Kidney (tissue), 14 donors: ENCODE measurements around the gene ATP11A. TPM values are rescaled to one million over a fixed set of nuclear protein-coding genes. Genes with fewer than 3 reads are reported as not detected.

Source experiments
- DNase-seq, 5 donors: peaks; one replicate each; pipeline ENCODE4 v3.0.0-alpha.2; 2013 to 2020
- FAIRE-seq: peaks from 2 replicates; lab custom pipeline; 2012; peaks lifted over from hg19 to GRCh38; lab: Jason Lieb, UNC
- H3K27ac ChIP-seq, 2 donors: one replicate each; pipeline ENCODE4 v1.7.0; 2013; ENCODE audit warnings: low read depth in 2 of 2, low read length in 2 of 2, inconsistent platforms in 1 of 2
- H3K27me3 ChIP-seq: one replicate; pipeline ENCODE4 v1.7.1; 2013; ENCODE audit warnings: low read length, inconsistent platforms; ENCODE audit not compliant: control insufficient read depth, insufficient read depth
- H3K36me3 ChIP-seq, 3 donors: one replicate each; pipeline versions ENCODE4 v1.7.0 to v1.7.1; 2013; ENCODE audit warnings: low read length in 3 of 3, control low read depth in 1 of 3, inconsistent platforms in 1 of 3; ENCODE audit not compliant: insufficient read depth in 3 of 3, control insufficient read depth in 2 of 3
- H3K4me1 ChIP-seq, 3 donors: one replicate each; pipeline versions ENCODE4 v1.7.0 to v1.7.1; 2013; ENCODE audit warnings: low read length in 3 of 3, inconsistent platforms in 1 of 3, low read depth in 1 of 3; ENCODE audit not compliant: control insufficient read depth in 2 of 3, insufficient read depth in 2 of 3
- H3K4me3 ChIP-seq, 3 donors: one replicate each; pipeline versions ENCODE4 v1.7.0 to v1.8.1; 2013; ENCODE audit warnings: low read length in 3 of 3, control low read depth in 1 of 3, inconsistent platforms in 1 of 3
- H3K9ac ChIP-seq, 3 donors: one replicate each; pipeline versions ENCODE4 v1.7.0 to v1.7.1; 2013; ENCODE audit warnings: low read length in 3 of 3, control low read depth in 1 of 3, inconsistent platforms in 1 of 3
- H3K9me3 ChIP-seq, 3 donors: one replicate each; pipeline versions ENCODE4 v1.7.0 to v1.7.1; 2013; ENCODE audit warnings: low read length in 3 of 3, control low read depth in 1 of 3, inconsistent platforms in 1 of 3; ENCODE audit not compliant: control insufficient read depth in 2 of 3, insufficient read depth in 1 of 3
- CTCF ChIP-seq: IDR thresholded peaks from 3 replicates; pipeline ENCODE4 v1.5.1; 2012; ENCODE audit warnings: mild to moderate bottlenecking, moderate library complexity, borderline replicate concordance; ENCODE audit not compliant: insufficient read depth; ENCODE audit errors: extremely low read depth
- intact Hi-C: fragments of 100-400 bp; cut with DNase I; formaldehyde crosslinking; loops from one replicate; pipeline ENCODE4 v1.11.1; 2022
- polyA plus RNA-seq: library from polyadenylated mRNA; stranded (reverse); fragments of 350-450 nt; fragmentation: Illumina TruSeq; extraction: RNeasy Lipid Tissue Mini Kit (QIAGEN cat#74804); gene quantifications from one replicate; pipeline ENCODE4 v1.2.3, GENCODE V29; 2014; ENCODE audit warnings: low read depth, low replicate concordance; ENCODE audit not compliant: insufficient read depth
- total RNA-seq: library from RNA; stranded (reverse); fragmentation: NEBNext Ultra II Directional; extraction: Animal tissue kit (Norgen Biotek cat#: 25700); gene quantifications from one replicate; pipeline ENCODE4 v1.2.1, GENCODE V29; 2021
- donor health status: control.
- donor health status: control.
- donor health status: control.
- donor health status: control.
- donor health status: control.
- donor health status: DM: yes; HTN: yes; CAD: no.
- donor health status: Normal renal cell carcinoma (clear cell type).

Gene ATP11A
- total and polyA plus RNA-seq, 2 donors from 2014 or later, result 4.9 to 212 TPM

GRCh38 chr13:112740502-112741131, 50.8 kb downstream of the ATP11A start:
- DNase-seq (peak in 2 of 5 donors; percentile 70 to 89), FAIRE-seq (no peak)
- Histone ChIP-seq H3K4me3 (peak overlapping the region in 1 of 3 donors; percentile 14), H3K4me1 (peaks cover 0 to 10% (median 0%) of the 10 kb centered on the region in 3 donors), H3K9me3 (no peaks in the 10 kb centered on the region), H3K36me3 (no peaks in the 10 kb centered on the region), H3K9ac (peak overlapping the region in 2 of 3 donors; percentile 3 to 33), H3K27ac (peak overlapping the region; percentile 85 to 96), H3K27me3 (no peaks in the 10 kb centered on the region)
- intact Hi-C loops, result no loop called here
- TF ChIP-seq CTCF, result no peak

GRCh38 chr13:112741185-112741755, 51.4 kb downstream of the ATP11A start:
- no peak for FAIRE-seq
- Histone ChIP-seq H3K27me3 (no peaks in the 10 kb centered on the region), H3K4me1 (peaks cover 0 to 10% (median 0%) of the 10 kb centered on the region in 3 donors)

GRCh38 chr13:112741835-112742570, 52.2 kb downstream of the ATP11A start:
- no peak overlapping the region for H3K4me3 ChIP-seq
- DNase-seq (no peak), FAIRE-seq (no peak)
- no peaks in the 10 kb centered on the region for H3K27me3 ChIP-seq
- TF ChIP-seq CTCF, result no peak
- intact Hi-C loops, result no loop called here
- H3K9me3 ChIP-seq, result no peaks in the 10 kb centered on the region
- peaks cover 0 to 10% (median 0%) of the 10 kb centered on the region in 3 donors for H3K4me1 ChIP-seq
- H3K36me3 ChIP-seq, result no peaks in the 10 kb centered on the region
- H3K27ac ChIP-seq, result peak overlapping the region; percentile 85 to 96
- H3K9ac ChIP-seq, result no peak overlapping the region

More at GRCh38 chr13:112741185-112741755, 51.4 kb downstream of the ATP11A start:
- Histone ChIP-seq H3K4me3 (no peak overlapping the region), H3K9me3 (no peaks in the 10 kb centered on the region), H3K27ac (peak overlapping the region; percentile 85 to 96), H3K9ac (peak overlapping the region in 2 of 3 donors; percentile 3 to 33), H3K36me3 (no peaks in the 10 kb centered on the region)
- intact Hi-C loops, result no loop called here
- DNase-seq, result no peak
- TF ChIP-seq CTCF, result no peak
